Neural cell (in vitro differentiated cells): ENCODE measurements around the gene RPS6KA2. TPM values are rescaled to one million over a fixed set of nuclear protein-coding genes. Genes with fewer than 3 reads are reported as not detected.

Experiments used
- H2AFZ ChIP-seq: fragments of 200-600, 300-800 bp; sonication (generic), shearing (Covaris generic); 2 replicates; pipeline ENCODE4 v1.6.0; 2014; ENCODE audit warnings: low read depth, mild to moderate bottlenecking, antibody characterized with exemption, low read length, moderate library complexity
- H3F3A ChIP-seq: fragments of 200-600 bp; shearing (Covaris generic); 2 replicates; pipeline ENCODE4 v1.6.1; 2016; ENCODE audit warnings: mild to moderate bottlenecking, moderate library complexity, mixed read lengths, antibody characterized with exemption, low read length; ENCODE audit not compliant: insufficient read depth, poor library complexity, severe bottlenecking
- H3K27ac ChIP-seq: fragments of 200-600, 300-800 bp; sonication (generic), shearing (Covaris generic); 2 replicates; pipeline ENCODE4 v1.5.1; 2014; ENCODE audit warnings: mild to moderate bottlenecking, low read length, moderate library complexity
- H3K27me3 ChIP-seq: fragments of 300-800, 200-600 bp; sonication (generic), shearing (Covaris generic); 2 replicates; pipeline ENCODE4 v1.6.0; 2014; ENCODE audit warnings: mild to moderate bottlenecking, low read depth, low read length, moderate library complexity; ENCODE audit not compliant: insufficient read depth
- H3K36me3 ChIP-seq: fragments of 300-800, 200-600 bp; sonication (generic), shearing (Covaris generic); 2 replicates; pipeline ENCODE4 v1.5.1; 2014; ENCODE audit warnings: mild to moderate bottlenecking, antibody characterized with exemption, low read length, moderate library complexity; ENCODE audit not compliant: insufficient read depth
- H3K4me2 ChIP-seq: fragments of 300-800, 200-600 bp; sonication (generic), shearing (Covaris generic); 2 replicates; pipeline ENCODE4 v1.6.0; 2014; ENCODE audit warnings: mild to moderate bottlenecking, low read length
- H3K4me3 ChIP-seq: fragments of 300-800, 200-600 bp; sonication (generic), shearing (Covaris generic); 2 replicates; pipeline ENCODE4 v1.5.1; 2014; ENCODE audit warnings: mild to moderate bottlenecking, low read length, moderate library complexity
- H3K79me2 ChIP-seq: fragments of 200-600 bp; shearing (Covaris generic); replicated peaks from 2 replicates; pipeline ENCODE4 v1.6.0; 2014; ENCODE audit warnings: mild to moderate bottlenecking, low read length, moderate library complexity; ENCODE audit not compliant: insufficient read depth
- H3K9ac ChIP-seq: fragments of 300-800, 200-600 bp; sonication (generic), shearing (Covaris generic); 2 replicates; pipeline ENCODE4 v1.6.1; 2016; ENCODE audit warnings: mild to moderate bottlenecking, low read length, mixed read lengths
- H3K9me2 ChIP-seq: fragments of 200-600 bp; shearing (Covaris generic); 2 replicates; pipeline ENCODE4 v1.6.1; 2016; ENCODE audit warnings: mild to moderate bottlenecking, low read length, mixed read lengths; ENCODE audit not compliant: insufficient read depth
- H3K9me3 ChIP-seq: fragments of 200-600, 300-800 bp; sonication (generic), shearing (Covaris generic); 2 replicates; pipeline ENCODE4 v1.6.1; 2016; ENCODE audit warnings: mild to moderate bottlenecking, mixed run types, low read length, moderate library complexity, mixed read lengths
- H4K20me1 ChIP-seq: fragments of 200-600 bp; shearing (Covaris generic); 2 replicates; pipeline ENCODE4 v1.6.1; 2016; ENCODE audit warnings: mild to moderate bottlenecking, mixed run types; ENCODE audit not compliant: insufficient read depth
- EP300 ChIP-seq: fragments of 450-650 bp; conservative IDR thresholded peaks from 2 replicates; pipeline ENCODE4 v1.6.1; 2014; ENCODE audit warnings: antibody characterized with exemption, mild to moderate bottlenecking, moderate library complexity; ENCODE audit not compliant: poor library complexity, severe bottlenecking
- EZH2 ChIP-seq: fragments of 200-600, 300-800 bp; shearing (Covaris generic), sonication (generic); IDR thresholded peaks from 2 replicates; pipeline ENCODE4 v1.6.1; 2014; ENCODE audit warnings: antibody characterized with exemption, low read length, borderline replicate concordance, mild to moderate bottlenecking; ENCODE audit not compliant: insufficient read depth, poor library complexity, severe bottlenecking
- MXI1 ChIP-seq: fragments of 450-650 bp; conservative IDR thresholded peaks from 2 replicates; pipeline ENCODE4 v1.6.1; 2014; ENCODE audit warnings: antibody characterized with exemption, mild to moderate bottlenecking; ENCODE audit not compliant: poor library complexity, severe bottlenecking
- POLR2AphosphoS5 ChIP-seq: IDR thresholded peaks from 2 replicates; pipeline ENCODE4 v1.6.1; 2012
- RAD21 ChIP-seq: fragments of 450-650 bp; conservative IDR thresholded peaks from 2 replicates; pipeline ENCODE4 v1.6.1; 2014; ENCODE audit warnings: antibody characterized with exemption, mild to moderate bottlenecking, moderate library complexity
- SMC3 ChIP-seq: fragments of 450-650 bp; conservative IDR thresholded peaks from 2 replicates; pipeline ENCODE4 v1.6.1; 2014; ENCODE audit warnings: antibody characterized with exemption, mild to moderate bottlenecking, moderate library complexity; ENCODE audit not compliant: poor library complexity
- TAF1 ChIP-seq: IDR thresholded peaks from 2 replicates; pipeline ENCODE4 v1.6.1; 2012; ENCODE audit warnings: low read depth
- polyA plus RNA-seq: library from polyadenylated mRNA; depleted of rRNA; stranded (reverse); fragments of >200 nt; gene quantifications from 2 replicates; pipeline ENCODE4 v1.2.3, GENCODE V29; 2014
- TF ChIP-seq, protein P1 (sequence below): fragments of 450-650 bp; IDR thresholded peaks from 2 replicates; pipeline ENCODE4 v1.5.1; 2014; ENCODE audit warnings: antibody characterized with exemption, mild to moderate bottlenecking, moderate library complexity; ENCODE audit not compliant: poor library complexity, severe bottlenecking
- TF ChIP-seq, protein P2 (sequence below): IDR thresholded peaks from 2 replicates; pipeline ENCODE4 v1.6.1; 2012; ENCODE audit warnings: borderline replicate concordance

The RPS6KA2 gene
- polyA plus RNA-seq, 1 donor from 2014 or later, result 34.3 TPM

- TF ChIP-seq POLR2AphosphoS5 (no peak), RAD21 (no peak), EP300 (no peak), SMC3 (no peak), MXI1 (no peak), EZH2 (no peak)
- TF ChIP-seq, protein P1, sequence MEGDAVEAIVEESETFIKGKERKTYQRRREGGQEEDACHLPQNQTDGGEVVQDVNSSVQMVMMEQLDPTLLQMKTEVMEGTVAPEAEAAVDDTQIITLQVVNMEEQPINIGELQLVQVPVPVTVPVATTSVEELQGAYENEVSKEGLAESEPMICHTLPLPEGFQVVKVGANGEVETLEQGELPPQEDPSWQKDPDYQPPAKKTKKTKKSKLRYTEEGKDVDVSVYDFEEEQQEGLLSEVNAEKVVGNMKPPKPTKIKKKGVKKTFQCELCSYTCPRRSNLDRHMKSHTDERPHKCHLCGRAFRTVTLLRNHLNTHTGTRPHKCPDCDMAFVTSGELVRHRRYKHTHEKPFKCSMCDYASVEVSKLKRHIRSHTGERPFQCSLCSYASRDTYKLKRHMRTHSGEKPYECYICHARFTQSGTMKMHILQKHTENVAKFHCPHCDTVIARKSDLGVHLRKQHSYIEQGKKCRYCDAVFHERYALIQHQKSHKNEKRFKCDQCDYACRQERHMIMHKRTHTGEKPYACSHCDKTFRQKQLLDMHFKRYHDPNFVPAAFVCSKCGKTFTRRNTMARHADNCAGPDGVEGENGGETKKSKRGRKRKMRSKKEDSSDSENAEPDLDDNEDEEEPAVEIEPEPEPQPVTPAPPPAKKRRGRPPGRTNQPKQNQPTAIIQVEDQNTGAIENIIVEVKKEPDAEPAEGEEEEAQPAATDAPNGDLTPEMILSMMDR, result no peak
- no peak overlapping the region for H3K9ac ChIP-seq
- H3K27ac ChIP-seq, result no peak overlapping the region
These were observed 204.7 kb downstream of the RPS6KA2 start for GRCh38 chr6:166422201-166422940.

DNA sequence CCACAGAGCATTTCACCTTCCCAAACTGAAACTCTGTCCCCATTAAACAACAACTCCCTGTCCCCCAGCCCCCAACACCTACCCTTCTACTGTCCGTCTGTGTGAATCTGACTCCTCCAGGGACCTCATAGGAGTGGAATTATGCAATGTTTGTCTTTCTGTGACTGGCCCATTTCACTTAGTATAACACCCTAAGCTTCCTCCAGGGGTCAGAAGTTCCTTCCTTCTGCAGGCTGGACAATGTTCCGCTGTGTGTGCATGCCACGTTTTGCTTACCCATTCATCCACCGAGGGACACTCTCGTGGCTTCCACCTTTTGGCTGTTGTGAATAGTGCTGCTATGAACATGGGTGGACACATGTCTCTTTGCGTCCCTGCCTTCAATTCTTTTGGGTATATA lies 206.7 kb downstream of the RPS6KA2 start:
- Histone ChIP-seq H2AFZ (no peak overlapping the region), H3K27me3 (no peaks in the 10 kb centered on the region), H3K4me3 (no peak overlapping the region), H3K9me3 (no peaks in the 10 kb centered on the region), H3F3A (no peaks in the 10 kb centered on the region), H3K4me2 (no peak overlapping the region), H3K36me3 (peaks cover 15% of the 10 kb centered on the region), H3K9me2 (no peaks in the 10 kb centered on the region), H3K27ac (no peak overlapping the region), H3K79me2 (no peaks in the 10 kb centered on the region), H3K9ac (no peak overlapping the region), H4K20me1 (no peaks in the 10 kb centered on the region)
- TF ChIP-seq POLR2AphosphoS5 (no peak), MXI1 (no peak), EP300 (no peak), SMC3 (no peak), RAD21 (no peak), EZH2 (no peak), TAF1 (no peak)
- TF ChIP-seq, protein P1, result no peak
- TF ChIP-seq, protein P2, sequence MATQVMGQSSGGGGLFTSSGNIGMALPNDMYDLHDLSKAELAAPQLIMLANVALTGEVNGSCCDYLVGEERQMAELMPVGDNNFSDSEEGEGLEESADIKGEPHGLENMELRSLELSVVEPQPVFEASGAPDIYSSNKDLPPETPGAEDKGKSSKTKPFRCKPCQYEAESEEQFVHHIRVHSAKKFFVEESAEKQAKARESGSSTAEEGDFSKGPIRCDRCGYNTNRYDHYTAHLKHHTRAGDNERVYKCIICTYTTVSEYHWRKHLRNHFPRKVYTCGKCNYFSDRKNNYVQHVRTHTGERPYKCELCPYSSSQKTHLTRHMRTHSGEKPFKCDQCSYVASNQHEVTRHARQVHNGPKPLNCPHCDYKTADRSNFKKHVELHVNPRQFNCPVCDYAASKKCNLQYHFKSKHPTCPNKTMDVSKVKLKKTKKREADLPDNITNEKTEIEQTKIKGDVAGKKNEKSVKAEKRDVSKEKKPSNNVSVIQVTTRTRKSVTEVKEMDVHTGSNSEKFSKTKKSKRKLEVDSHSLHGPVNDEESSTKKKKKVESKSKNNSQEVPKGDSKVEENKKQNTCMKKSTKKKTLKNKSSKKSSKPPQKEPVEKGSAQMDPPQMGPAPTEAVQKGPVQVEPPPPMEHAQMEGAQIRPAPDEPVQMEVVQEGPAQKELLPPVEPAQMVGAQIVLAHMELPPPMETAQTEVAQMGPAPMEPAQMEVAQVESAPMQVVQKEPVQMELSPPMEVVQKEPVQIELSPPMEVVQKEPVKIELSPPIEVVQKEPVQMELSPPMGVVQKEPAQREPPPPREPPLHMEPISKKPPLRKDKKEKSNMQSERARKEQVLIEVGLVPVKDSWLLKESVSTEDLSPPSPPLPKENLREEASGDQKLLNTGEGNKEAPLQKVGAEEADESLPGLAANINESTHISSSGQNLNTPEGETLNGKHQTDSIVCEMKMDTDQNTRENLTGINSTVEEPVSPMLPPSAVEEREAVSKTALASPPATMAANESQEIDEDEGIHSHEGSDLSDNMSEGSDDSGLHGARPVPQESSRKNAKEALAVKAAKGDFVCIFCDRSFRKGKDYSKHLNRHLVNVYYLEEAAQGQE, result no peak

More at GRCh38 chr6:166422201-166422940, 204.7 kb downstream of the RPS6KA2 start:
- H3K79me2 ChIP-seq, result no peaks in the 10 kb centered on the region
- peaks cover 15% of the 10 kb centered on the region for H3K36me3 ChIP-seq
- H3K27me3 ChIP-seq, result no peaks in the 10 kb centered on the region
- H3K4me3 ChIP-seq, result no peak overlapping the region
- H3K4me2 ChIP-seq, result no peak overlapping the region
- H3K9me3 ChIP-seq, result no peaks in the 10 kb centered on the region
- H2AFZ ChIP-seq, result no peak overlapping the region
- H4K20me1 ChIP-seq, result no peaks in the 10 kb centered on the region
- no peaks in the 10 kb centered on the region for H3K9me2 ChIP-seq
- no peaks in the 10 kb centered on the region for H3F3A ChIP-seq
